Stimulated activated CD4-positive, alpha-beta T cell treated with anti-CD3 and anti-CD28 coated beads, Interleukin-15, amount 100 ng/mL, for 24 hours (primary cell): ENCODE data around the gene C1QA.

Source experiments
- DNase-seq: peaks from one replicate; pipeline ENCODE4 v3.0.0-alpha.2; 2020

The C1QA gene

GRCh38 chr1:22613572-22613918, 22.9 kb upstream of the C1QA start:
- DNase-seq: no peak

GRCh38 chr1:22613951-22614350, 22.5 kb upstream of the C1QA start:
- no peak for DNase-seq

- no peak for DNase-seq
Observed at GRCh38 chr1:22615886-22616285, 20.5 kb upstream of the C1QA start.

GRCh38 chr1:22616571-22616970, 19.9 kb upstream of the C1QA start:
- DNase-seq: no peak

GRCh38 chr1:22618056-22618455, 18.4 kb upstream of the C1QA start:
- no peak for DNase-seq

- DNase-seq: no peak
Observed at GRCh38 chr1:22619252-22619651, 17.2 kb upstream of the C1QA start.

- DNase-seq: no peak
Observed at GRCh38 chr1:22619798-22620197, 16.6 kb upstream of the C1QA start.

GRCh38 chr1:22621761-22622160, 14.7 kb upstream of the C1QA start:
- DNase-seq: no peak

- no peak for DNase-seq
Observed at GRCh38 chr1:22625262-22625925, 11.0 kb upstream of the C1QA start.

GRCh38 chr1:22626237-22627157, 9.9 kb upstream of the C1QA start:
- DNase-seq: no peak

GRCh38 chr1:22627331-22627730, 9.1 kb upstream of the C1QA start:
- no peak for DNase-seq

GRCh38 chr1:22628698-22629444, 7.6 kb upstream of the C1QA start:
- DNase-seq: no peak

- no peak for DNase-seq
Observed at GRCh38 chr1:22629886-22630285, 6.5 kb upstream of the C1QA start.

GRCh38 chr1:22633697-22634463, 2.5 kb upstream of the C1QA start:
- DNase-seq: no peak

GRCh38 chr1:22635436-22635835, 992 bp upstream of the C1QA start:
- no peak for DNase-seq

GRCh38 chr1:22636927-22637326, 499 bp downstream of the C1QA start:
- DNase-seq: no peak

- DNase-seq: no peak
Observed at GRCh38 chr1:22637907-22638445, 1.5 kb downstream of the C1QA start.

- no peak for DNase-seq
Observed at GRCh38 chr1:22638476-22639234, 2.2 kb downstream of the C1QA start.

- DNase-seq: peak; percentile 9
Observed at GRCh38 chr1:22639286-22639685, 2.9 kb downstream of the C1QA start.

GRCh38 chr1:22641247-22641646, 4.8 kb downstream of the C1QA start:
- DNase-seq: no peak

GRCh38 chr1:22641906-22642636, 5.6 kb downstream of the C1QA start:
- DNase-seq: peak; percentile 84
